ENCODE measurements around the gene GATA1. TPM values are rescaled to one million over a fixed set of nuclear protein-coding genes. Genes with fewer than 3 reads are reported as not detected.

Gene GATA1
- total RNA-seq, 4 donors from 2014 or later: not detected

- DNase-seq (ENCODE audit: low spot score) (no peak), ATAC-seq (ENCODE audit: low FRiP score) (no peak)
- no peak for TF ChIP-seq CTCF (IDR thresholded peaks at IDR 0.05)
Measured at GRCh38 chrX:48770296-48770695, 16.1 kb upstream of the GATA1 start.

GRCh38 chrX:48772602-48773001, 13.8 kb upstream of the GATA1 start:
- TF ChIP-seq CTCF (IDR thresholded peaks at IDR 0.05): no peak
- no peak for ATAC-seq (ENCODE audit: low FRiP score)
- no peak for DNase-seq (ENCODE audit: low spot score)

GRCh38 chrX:48776818-48777439, 9.5 kb upstream of the GATA1 start:
- TF ChIP-seq CTCF (IDR thresholded peaks at IDR 0.05): no peak
- DNase-seq (ENCODE audit: low spot score) (no peak), ATAC-seq (ENCODE audit: low FRiP score) (no peak)

- no peak for TF ChIP-seq CTCF (IDR thresholded peaks at IDR 0.05)
- DNase-seq (ENCODE audit: low spot score): no peak
Measured at GRCh38 chrX:48779399-48779798, 7.0 kb upstream of the GATA1 start.

GRCh38 chrX:48781705-48782104, 4.7 kb upstream of the GATA1 start:
- ATAC-seq (ENCODE audit: low FRiP score) (no peak), DNase-seq (ENCODE audit: low spot score) (no peak)
- TF ChIP-seq CTCF (IDR thresholded peaks at IDR 0.05): no peak

More at GRCh38 chrX:48779399-48779798, 7.0 kb upstream of the GATA1 start:
- ATAC-seq (ENCODE audit: low FRiP score): no peak

- no peak for TF ChIP-seq CTCF (IDR thresholded peaks at IDR 0.05)
- DNase-seq (ENCODE audit: low spot score) (no peak), ATAC-seq (ENCODE audit: low FRiP score) (no peak)
Measured at GRCh38 chrX:48782216-48782615, 4.2 kb upstream of the GATA1 start.

GRCh38 chrX:48782795-48783194, 3.6 kb upstream of the GATA1 start:
- TF ChIP-seq CTCF (IDR thresholded peaks at IDR 0.05): no peak
- ATAC-seq (ENCODE audit: low FRiP score): no peak
- DNase-seq (ENCODE audit: low spot score): no peak
